Measurements from ENCODE around the gene SCGB3A2.

The SCGB3A2 gene, protein sequence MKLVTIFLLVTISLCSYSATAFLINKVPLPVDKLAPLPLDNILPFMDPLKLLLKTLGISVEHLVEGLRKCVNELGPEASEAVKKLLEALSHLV

DNA sequence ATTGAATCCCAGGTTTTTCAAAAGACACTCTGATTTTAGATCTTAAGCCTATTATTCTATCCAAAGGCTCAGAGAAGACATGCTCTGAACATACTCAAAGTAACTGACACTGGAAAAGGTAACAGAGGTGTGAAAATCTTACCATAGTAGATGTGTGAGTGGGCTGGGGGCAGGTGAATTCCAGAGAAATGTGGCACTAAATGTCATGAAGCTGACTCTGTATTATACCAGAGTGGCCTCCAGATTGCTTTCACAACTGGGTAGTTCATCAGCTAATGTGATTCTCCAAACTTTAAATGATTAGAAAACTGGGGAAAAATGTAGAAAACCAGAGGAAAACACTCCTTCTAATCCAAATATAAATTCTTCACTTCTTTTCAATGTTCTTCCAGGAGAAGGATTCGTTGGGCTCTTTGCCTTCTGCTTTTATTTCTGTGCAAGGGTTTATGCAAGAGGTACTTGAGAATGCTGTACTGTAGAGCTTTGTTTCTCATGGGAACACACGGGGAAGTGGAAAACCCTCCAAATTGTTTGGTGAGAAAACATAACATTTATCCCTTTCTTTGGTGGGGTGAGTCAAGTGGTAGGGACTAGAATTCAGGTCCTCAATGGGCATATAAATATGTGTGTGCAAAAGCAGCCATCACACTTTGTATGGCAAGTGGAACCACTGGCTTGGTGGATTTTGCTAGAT lies at the start of gene SCGB3A2:
TSS of gene SCGB3A2 (plus strand) at position 646 of the 694 bp plus-strand sequence. CDS start 93 bp downstream, outside the sequence.
- DNase-seq: no peak

DNA sequence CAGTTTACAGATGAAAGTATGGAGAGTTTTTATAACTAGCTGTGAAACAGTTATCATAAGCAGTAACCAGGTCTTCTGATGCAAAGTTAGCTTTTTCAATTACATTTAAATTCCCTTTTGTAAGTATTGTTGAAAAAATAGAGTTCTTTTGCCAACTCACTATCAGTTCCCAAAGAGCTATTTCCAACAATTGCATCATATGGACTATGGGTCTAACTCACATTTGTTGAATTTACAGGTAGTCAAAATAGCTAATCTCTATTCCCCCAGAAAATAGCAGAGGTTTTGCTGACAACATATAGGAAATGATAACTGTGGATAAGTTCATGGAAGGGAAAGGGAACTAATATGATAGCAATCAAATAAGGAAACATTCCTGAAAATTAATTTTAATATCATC lies 48.5 kb upstream of the SCGB3A2 start:
- DNase-seq: no peak

DNA sequence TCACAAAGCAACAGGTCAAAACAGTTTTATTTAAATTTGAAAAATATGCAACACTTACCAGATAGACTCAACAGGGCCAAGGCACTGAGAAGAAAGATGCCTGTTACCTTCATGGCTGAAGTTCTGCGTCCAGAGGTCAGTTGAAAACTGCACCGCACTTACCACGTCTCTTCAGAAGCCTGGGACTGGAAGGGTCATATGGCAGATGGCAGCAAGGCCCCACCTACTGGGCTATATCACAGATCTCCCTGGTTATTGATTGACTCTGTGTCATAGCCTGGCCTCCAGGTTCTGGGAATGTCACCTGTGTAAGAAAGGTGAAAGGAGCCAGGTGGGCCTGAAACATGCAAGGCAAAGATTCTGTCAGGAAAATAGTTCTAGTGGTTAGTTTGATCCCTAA lies 47.0 kb upstream of the SCGB3A2 start, which contains the start of gene SPINK1:
TSS of gene SPINK1 (minus strand) at position 207 of the 400 bp plus-strand sequence. CDS start at position 113, 94 bp downstream.
- no peak for DNase-seq

DNA sequence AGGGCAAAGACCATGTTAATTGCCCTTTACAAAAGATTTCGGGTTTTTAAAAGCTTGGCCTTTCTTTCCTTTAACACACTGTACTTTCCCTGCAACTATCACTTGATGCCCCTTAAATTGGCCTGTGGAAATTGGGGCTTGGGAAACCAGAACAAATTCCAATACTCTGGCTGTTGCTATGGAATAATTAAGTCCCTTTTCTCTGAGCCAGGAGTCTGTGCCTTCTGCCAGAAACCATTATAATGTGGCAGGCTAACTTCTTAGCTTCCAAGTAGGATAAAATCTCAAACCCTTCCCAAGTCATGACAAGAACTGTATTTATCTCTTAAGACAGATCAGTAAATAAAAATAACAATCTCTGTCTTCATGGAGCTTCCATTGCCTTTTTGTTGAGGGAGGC lies 46.0 kb upstream of the SCGB3A2 start:
- no peak for DNase-seq

DNA sequence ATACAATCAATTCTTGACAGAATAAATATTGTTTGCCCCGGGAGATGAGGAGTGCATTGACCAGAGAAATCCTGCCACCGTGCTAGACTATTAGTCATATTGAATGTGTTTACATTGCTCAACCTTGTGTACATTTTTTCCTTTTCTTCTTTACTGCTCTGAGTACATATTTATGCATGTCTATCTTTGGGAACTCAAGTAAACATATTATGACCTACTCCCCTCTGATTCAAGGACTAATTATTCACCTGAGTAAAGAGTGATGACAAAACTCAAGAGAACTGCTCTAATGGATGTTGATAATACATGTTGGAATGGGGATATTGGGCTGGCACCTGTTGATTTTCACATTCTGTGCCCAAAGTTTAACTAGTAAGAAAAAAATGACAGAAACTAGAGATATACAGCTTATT lies 43.1 kb upstream of the SCGB3A2 start:
- DNase-seq: no peak

DNA sequence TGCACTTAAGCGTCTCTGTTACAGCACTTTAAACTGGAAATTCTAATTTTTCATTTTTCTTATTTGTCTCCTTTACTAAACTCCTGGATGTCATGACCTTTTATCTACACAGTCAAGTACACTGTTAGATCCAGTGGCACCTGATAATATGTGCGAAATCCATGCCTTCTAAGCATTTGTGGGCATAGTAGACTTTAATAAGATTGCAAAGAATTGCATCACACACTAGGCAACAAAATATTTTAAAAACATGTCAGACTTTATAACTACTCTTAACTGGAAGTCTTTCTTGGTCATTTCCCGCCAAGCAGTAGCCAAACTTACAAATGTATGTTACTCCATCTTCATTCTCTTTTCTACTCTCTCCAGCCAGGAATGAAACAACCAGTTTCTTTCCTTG lies 42.1 kb upstream of the SCGB3A2 start:
- no peak for DNase-seq

DNA sequence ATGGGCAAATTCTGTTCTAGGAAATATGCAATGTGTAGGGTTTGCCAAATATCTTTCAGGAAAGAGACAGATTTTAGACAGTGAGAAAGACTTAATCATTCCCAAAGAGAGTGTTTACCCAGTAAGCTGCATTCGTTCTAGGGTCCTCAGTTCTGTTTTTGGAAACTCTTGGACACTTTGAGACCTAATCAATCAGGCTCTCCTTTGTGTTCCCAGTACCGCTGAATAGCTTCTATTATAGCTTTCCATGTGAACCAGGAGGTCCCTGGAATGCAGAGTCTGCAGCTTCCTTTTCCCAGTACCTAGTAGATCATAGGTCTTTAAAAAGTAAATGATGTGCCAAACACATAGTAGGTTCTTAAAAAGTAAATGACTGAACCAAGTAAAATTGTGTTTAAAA lies 35.6 kb upstream of the SCGB3A2 start:
- no peak for DNase-seq

DNA sequence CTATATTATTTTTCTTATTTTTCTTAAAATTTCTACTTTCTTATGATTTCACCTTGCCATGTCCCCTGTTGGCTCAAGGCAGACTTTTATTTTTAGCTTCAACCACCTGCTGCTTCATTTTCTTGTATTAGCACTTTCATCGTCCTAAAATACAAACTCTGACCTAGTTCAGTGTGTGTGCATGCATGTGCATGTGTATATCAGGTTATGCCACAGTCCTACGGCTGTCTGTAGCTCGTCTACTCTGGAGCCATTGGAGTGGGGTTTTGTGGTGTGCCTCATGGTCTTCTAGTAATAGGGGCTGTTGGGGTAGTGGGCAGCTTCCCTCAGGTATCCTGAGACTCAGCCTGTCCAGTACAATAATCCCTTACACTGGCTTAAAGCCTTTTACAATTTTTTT lies 33.7 kb upstream of the SCGB3A2 start:
- no peak for DNase-seq

DNA sequence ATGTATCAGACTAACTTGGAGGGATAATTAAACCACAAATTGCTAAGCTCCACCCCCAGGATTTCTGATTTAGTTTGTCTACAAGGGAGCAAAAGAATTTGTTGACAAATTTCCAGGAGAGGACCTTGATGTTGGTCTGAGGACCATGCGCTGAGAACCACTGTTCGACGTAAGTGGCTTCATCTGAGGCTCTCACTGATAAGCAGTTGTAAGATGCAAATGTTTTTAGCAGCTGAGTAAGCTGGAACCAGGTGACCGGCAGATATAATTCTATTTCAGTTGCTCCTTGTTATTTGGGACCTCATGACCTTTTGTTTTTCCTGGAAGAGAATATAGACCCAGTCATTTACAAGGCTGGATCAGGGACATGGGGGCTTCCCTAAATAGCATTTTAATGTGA lies 32.9 kb upstream of the SCGB3A2 start:
- no peak for DNase-seq

DNA sequence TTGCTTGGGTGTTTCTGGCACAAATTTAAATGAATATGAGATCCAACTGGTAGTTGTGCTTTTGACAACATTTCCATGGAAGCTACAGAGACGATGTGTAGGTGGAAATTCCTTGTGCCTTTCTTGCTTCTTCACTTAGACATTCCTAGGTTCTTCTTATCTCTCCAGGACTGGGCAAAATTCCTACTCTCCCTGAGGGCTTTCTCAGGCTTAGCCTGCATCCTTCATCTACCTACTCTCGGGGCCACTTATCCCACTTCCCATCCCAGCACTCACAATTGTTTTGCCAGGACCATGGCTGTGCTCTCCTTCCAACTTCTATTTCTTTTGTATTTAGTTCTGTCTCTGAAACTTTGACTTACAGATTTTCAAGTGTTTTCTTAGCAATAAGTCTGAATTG lies 29.3 kb upstream of the SCGB3A2 start:
- no peak for DNase-seq

DNA sequence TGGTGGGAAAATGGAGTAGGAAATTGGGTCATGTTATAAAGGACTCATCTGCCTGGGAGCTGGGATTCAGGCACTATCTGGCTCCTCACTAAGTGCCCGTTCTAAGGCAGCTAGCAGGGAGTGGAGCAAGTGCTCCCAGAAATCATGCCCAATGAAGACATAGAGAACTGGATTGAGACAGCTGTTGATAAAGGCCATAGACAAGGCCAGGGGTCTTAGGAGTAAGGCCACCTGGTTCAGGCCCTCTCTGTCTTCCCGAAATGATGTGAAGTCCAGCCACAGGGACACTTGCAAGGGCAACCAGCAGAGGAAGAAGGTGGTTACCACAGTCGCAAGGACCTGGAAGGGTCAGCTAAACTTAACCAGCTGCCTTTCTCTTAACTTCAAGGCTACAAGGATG lies 26.9 kb upstream of the SCGB3A2 start:
- DNase-seq: no peak

DNA sequence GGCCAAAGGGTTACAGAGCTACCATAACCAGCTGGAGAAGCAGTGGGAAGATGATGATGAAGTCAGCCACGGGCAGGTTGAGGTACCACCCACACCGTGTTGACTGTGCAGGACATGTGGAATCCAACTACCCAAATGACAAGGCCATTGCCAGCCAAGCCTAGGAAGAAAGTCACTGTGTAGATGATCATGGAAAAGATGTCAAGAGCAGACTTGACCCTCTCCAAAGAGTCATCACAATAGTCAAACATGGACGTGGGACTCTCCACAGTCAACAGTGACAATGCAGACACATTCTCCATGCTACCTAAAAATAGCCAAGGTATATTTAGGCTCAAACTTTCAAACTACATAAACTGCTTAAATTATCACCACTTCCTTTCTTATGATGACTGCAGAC lies 26.1 kb upstream of the SCGB3A2 start:
- DNase-seq: no peak

DNA sequence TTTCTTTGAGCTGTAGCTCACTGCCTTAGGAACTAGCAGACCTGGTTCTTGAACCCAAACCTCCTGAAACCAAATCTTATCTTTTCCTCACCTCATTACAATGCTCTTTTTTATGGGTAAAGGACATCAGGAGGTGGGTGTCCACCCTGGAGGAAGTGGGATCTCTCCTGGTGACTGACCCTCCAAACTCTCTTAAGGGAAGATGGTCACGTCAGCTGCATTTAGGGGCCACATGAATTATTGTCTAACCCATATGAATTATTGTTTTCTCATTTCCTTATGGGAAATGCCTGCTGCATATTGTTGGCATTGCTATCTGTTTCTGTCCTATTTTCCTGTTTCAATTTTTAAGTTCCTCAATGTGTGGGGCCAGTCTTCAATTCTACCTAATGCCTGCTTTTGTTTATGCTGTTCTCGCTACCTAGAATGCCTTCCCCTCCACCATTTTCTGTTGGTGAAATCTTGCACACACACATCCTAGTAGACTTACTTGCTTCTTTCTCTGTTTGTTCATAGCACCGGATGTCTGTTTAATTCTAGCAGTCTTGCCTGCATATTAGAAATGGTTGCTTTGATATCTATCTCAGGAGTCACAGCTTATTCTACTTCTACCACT lies 25.0 kb upstream of the SCGB3A2 start:
- DNase-seq: no peak

DNA sequence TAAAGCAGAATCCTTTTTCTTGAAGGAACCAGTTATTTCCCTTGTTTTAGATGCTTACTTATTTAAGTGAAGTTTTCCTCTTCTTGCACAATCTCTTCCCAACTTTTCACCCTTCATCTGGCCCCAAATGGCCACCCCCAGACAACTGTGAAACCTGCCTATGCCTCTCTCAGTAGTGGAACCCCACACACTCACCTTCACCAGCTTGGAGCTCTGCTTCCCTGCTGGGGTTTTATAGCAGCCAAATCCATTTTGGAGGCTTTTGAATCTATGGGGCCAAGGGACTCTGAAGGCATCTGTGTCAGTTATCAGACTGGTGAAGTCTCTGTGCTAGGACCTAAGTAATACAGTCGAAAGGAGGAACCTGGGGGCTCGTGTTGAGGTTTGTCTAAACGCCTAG lies 24.2 kb upstream of the SCGB3A2 start:
- DNase-seq: no peak

DNA sequence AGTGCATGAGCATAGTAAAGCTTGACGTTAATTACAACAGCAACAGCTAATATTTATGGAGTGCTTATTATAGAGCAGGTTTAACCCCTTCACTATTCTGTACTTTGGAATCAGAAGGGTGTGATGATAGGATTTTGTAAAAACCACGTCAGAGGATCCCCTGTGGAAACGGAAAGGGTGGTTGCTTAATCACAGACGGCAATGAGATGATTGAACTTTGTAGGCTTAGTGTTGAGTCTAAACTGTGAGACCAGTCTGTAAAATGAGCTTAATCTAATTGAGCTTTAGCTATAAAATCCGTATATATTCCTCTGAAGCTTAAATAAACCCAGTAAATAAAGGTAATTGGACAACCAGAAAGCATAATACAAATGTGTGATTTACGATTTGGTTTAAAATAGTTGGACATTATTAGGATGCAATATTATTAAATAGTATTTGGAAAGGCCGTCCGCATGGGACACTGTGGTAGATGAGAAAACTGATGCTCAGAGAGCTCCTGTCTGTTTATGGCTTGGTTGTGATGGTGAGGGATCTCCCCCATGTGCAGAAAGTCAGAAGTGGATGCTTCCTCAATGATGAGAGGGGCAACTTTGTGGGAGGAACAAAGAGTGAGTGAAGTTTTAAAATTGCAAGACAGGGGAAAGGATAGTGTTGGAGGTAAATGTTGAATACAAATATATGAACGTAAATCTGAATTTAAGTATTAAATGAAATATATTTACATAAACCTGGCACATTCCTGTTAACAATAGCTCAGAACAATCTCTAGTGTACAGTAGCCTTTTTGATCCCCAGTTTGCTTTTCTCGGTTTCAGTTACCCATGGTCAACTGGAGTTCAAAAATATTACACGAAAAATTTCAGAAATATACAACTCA lies 23.4 kb upstream of the SCGB3A2 start:
- DNase-seq: no peak

DNA sequence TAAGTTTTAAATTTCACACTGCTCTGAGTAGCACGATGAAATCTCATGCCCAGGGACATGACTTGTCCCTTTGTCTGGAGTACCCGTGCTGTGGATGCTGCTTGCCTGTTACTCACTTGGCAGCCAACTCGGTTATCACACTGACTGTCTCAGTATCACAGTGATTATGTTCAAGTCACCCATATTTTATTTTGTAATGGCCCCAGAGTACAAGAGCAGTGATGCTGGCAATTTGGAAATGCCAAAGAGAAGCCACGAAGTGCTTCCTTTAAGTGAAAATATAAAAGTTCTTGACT lies 22.8 kb upstream of the SCGB3A2 start:
- DNase-seq: no peak

DNA sequence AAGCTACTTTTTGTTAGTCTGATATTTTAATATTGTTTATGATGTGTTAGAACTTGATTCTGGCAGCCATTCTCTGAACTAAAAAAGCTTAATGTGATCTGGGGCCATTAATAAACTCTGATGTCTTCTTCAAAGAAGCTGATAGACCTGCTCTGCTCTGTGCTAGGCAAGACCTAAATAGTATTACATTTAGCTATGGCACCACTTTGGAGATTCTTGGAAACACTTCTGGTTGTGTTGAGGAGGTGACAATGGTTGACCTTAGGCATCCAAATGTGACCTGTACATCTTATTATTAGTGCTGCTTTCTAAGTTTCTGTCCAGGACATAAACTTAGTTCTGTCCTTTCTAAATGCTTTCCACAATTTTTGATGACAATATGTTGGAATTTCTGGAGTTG lies 21.7 kb upstream of the SCGB3A2 start:
- DNase-seq: no peak

DNA sequence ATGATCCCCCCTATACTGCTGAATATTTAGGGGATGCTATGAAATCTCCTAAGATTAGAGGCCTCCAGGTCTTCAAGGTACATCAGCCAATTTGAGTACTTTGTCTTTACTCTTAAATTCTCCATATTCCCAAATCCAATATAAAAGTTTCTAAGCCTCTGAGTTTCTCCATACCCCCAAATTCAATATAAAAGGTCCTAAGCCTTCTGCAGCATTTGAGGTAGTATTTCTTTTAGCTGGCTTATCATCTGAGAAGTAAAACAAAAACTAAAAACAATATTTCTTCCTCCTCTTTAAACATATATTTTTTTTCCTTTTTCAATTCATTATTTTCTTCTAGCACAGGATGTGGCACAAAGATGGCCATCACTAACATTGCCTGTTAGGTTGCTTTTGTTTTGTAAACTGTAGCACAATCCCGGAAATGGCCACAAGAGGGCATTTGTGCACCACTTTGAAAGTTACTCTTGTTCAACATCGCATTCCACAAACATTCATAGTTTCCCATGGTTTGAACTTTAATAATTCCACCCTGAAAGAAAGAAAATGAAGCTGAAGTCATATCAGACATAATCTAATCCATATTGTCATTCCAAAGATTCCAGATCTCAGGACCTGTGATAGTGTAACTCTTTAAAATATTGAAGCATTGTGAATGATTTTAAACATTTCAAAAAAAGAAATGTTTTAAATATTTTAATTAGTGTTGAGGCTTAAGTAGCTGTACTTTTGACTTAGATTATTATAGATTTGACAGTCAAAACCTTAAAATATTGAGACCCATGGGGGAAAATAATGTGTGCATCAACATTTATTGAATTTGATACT lies 21.0 kb upstream of the SCGB3A2 start:
- DNase-seq: no peak

DNA sequence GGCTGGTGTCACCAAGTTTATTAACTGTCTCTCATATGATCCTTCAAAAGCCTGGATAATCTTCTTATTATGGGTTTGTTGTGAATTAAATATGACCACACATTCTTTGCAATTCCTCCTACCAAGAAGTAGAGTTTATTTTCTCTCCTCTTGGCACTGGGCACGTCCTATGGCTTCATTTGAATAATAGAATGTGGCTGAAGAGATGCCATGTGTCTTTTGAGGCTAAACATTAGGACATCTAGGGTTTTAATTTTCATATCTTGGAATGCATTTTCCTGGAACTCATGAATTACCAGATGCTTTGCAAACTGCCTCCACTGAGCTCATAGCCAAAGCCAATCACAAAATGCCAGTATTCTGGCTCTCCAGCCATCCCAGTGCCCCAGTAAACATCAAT lies 19.9 kb upstream of the SCGB3A2 start:
- DNase-seq: no peak

DNA sequence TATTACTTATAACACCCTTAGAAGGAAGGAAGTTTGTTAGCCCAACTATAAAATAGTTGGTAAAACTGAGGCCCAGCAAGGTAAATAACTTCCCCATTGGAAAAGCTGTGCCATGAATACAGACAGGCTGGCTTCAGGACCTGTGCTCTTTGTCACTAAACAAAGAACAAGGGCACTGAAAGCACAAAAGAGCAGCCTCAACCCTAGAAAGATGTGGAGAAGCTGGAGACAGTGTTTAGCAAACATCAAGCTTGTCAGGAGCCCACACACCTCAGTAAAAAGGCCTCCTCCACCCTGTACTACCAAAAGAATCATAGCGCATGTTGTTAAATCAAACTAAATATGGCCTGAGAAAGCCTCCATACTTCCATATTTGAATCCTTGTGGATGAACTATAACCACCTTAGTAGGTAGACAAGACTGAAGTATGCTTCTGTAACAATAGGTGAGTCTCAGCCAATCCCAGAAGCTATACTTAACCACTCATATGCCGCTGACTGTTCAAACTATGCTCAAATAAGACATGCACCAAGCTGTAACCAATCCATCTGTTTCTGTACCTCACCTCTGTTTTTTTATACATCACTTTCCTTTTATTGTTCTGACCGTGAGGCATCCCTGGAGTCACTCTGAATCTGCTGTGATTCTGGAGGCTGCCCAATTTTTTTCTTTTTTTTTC lies 18.4 kb upstream of the SCGB3A2 start:
- DNase-seq: no peak

DNA sequence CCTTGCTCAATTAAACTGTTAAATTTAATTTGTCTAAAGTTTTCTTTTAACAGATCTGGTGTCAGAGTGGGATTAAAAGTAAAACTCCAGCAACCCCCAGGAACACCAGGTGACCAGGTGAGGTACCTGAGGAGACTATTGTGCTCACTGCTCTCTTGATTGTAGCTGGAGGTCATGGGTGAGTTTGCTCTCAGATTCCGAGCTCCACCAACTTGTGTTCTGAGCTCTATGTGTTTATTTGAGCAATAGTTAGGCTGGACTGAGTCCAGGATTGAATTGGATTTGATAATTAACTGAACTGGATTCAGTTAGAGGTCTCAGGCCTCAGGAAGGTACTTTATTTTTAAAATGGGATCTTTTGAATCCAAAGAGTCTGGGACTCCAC lies 17.9 kb upstream of the SCGB3A2 start:
- no peak for DNase-seq

DNA sequence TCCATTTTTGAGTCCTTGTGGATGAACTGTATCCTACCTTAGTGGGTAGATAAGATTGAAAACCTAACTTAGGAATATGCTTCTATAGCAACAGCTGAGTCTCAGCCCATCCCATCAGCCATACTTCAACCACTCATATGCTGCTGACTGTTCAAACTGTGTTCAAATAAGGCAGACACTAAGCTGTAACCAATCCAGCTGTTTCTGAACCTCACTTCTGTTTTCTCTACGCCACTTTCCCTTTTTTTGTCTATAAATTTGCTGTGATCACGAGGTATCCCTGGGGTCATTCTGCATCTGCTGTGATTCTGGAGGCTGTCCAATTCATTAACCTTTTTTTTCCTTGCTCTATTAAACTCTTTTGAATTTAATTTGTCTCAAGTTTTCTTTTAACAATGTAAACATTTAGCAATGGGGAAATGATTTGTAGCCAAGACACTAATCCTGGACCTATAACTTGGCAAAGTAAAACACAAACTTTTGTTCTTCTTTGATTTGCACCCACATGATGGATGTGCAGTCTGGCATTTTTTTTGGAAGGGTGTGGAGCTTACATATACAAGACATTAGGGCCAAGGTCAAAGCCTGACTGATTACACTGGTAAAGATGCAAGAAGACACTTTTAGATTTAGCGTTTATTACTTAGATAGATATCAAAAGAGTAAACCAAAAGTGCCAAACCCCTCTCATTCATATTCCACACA lies 14.9 kb upstream of the SCGB3A2 start:
- no peak for DNase-seq

Data from NCI-H2171 (cell line).